Breast epithelium (tissue), 4 donors: Measurements from ENCODE around the gene ARHGEF7. TPM values are rescaled to one million over a fixed set of nuclear protein-coding genes. Genes with fewer than 3 reads are reported as not detected.

Experiments used
- DNase-seq, 2 donors: peaks; one replicate each; pipeline ENCODE4 v3.0.0-alpha.2; 2019; ENCODE audit warnings: low spot score in 2 of 2
- H3K27ac ChIP-seq, 2 donors: fragments of 200-600 bp; sonication (generic) in 1 of 2; one replicate each; pipeline ENCODE4 v1.5.1; 2016 to 2019; ENCODE audit warnings: mild to moderate bottlenecking in 1 of 2
- H3K27me3 ChIP-seq, 2 donors: fragments of 200-600 bp; sonication (generic) in 1 of 2; one replicate each; pipeline versions ENCODE4 v1.5.1 to v1.6.0; 2017 to 2019; ENCODE audit warnings: control low read depth in 1 of 2, mild to moderate bottlenecking in 1 of 2
- H3K36me3 ChIP-seq: fragments of 200-600 bp; one replicate; pipeline ENCODE4 v1.5.1; 2019
- H3K4me1 ChIP-seq, 2 donors: fragments of 200-600 bp; sonication (generic); one replicate each; pipeline ENCODE4 v1.5.1; 2016 to 2019; ENCODE audit warnings: control low read depth in 1 of 2
- H3K4me3 ChIP-seq, 3 donors: fragments of 200-600 bp; sonication (generic); 1 replicate in 2 of 3; 2 replicates in 1 of 3; pipeline ENCODE4 v1.5.1; 2016 to 2019; ENCODE audit warnings: mild to moderate bottlenecking in 3 of 3, moderate library complexity in 2 of 3
- H3K9me3 ChIP-seq, 2 donors: fragments of 200-600 bp; sonication (generic) in 1 of 2; one replicate each; pipeline ENCODE4 v1.5.1; 2016 to 2019; ENCODE audit warnings: control low read depth in 1 of 2
- CTCF ChIP-seq, 3 donors: fragments of 450-650 bp; IDR thresholded peaks; one replicate each; pipeline ENCODE4 v1.5.1; 2016 to 2017; ENCODE audit warnings: antibody characterized with exemption in 3 of 3, mild to moderate bottlenecking in 3 of 3, moderate library complexity in 3 of 3
- POLR2A ChIP-seq: fragments of 450-650 bp; IDR thresholded peaks from one replicate; pipeline ENCODE4 v1.6.1; 2016; ENCODE audit warnings: antibody characterized with exemption, mild to moderate bottlenecking, moderate library complexity
- POLR2AphosphoS5 ChIP-seq, 3 donors: sonication (generic); formaldehyde crosslinking; IDR thresholded peaks; one replicate each; pipeline ENCODE4 v1.6.1; 2017; ENCODE audit warnings: antibody characterized with exemption in 3 of 3
- intact Hi-C: fragments of 100-400 bp; cut with DNase I; formaldehyde crosslinking; loops from one replicate; pipeline ENCODE4 v1.15.1; 2023; ENCODE audit warnings: low total_unique reads
- total RNA-seq, 3 donors: library from RNA; depleted of rRNA; stranded (reverse); fragments of >200 nt; gene quantifications; one replicate each; pipeline ENCODE4 v1.1.0, GENCODE V29; 2016

ARHGEF7 gene
- total RNA-seq, 3 donors from 2014 or later: 79.6 to 92.0 (median 85.5) TPM

- Histone ChIP-seq H3K9me3 (no peaks in the 10 kb centered on the region), H3K4me1 (no peaks in the 10 kb centered on the region), H3K27ac (no peak overlapping the region), H3K27me3 (no peaks in the 10 kb centered on the region), H3K36me3 (no peaks in the 10 kb centered on the region), H3K4me3 (no peak overlapping the region)
- no peak for DNase-seq
- TF ChIP-seq POLR2AphosphoS5 (IDR thresholded peaks at IDR 0.05) (no peak), POLR2A (no peak), CTCF (IDR thresholded peaks at IDR 0.05) (no peak)
- intact Hi-C loops: no loop called here
Measured at GRCh38 chr13:111284565-111284964, 169.5 kb downstream of the ARHGEF7 start.

GRCh38 chr13:111286162-111286561 is 171.1 kb downstream of the ARHGEF7 start:
- Histone ChIP-seq H3K27me3 (no peaks in the 10 kb centered on the region), H3K4me1 (no peaks in the 10 kb centered on the region), H3K27ac (no peak overlapping the region), H3K4me3 (no peak overlapping the region), H3K9me3 (no peaks in the 10 kb centered on the region), H3K36me3 (no peaks in the 10 kb centered on the region)
- TF ChIP-seq CTCF (IDR thresholded peaks at IDR 0.05): no peak
- TF ChIP-seq POLR2A: no peak
- no peak for TF ChIP-seq POLR2AphosphoS5 (IDR thresholded peaks at IDR 0.05)
- no peak for DNase-seq
- intact Hi-C loops: no loop called here

GRCh38 chr13:111286749-111287148 is 171.6 kb downstream of the ARHGEF7 start:
- no peaks in the 10 kb centered on the region for H3K36me3 ChIP-seq
- no peaks in the 10 kb centered on the region for H3K27me3 ChIP-seq
- no peaks in the 10 kb centered on the region for H3K4me1 ChIP-seq
- H3K27ac ChIP-seq: no peak overlapping the region
- TF ChIP-seq CTCF (IDR thresholded peaks at IDR 0.05): no peak
- no peak for TF ChIP-seq POLR2AphosphoS5 (IDR thresholded peaks at IDR 0.05)
- no peak for TF ChIP-seq POLR2A
- no peak for DNase-seq
- H3K9me3 ChIP-seq: no peaks in the 10 kb centered on the region
- intact Hi-C loops: no loop called here
- H3K4me3 ChIP-seq: no peak overlapping the region

- Histone ChIP-seq H3K27ac (no peak overlapping the region), H3K4me1 (no peaks in the 10 kb centered on the region), H3K9me3 (no peaks in the 10 kb centered on the region), H3K27me3 (no peaks in the 10 kb centered on the region), H3K4me3 (no peak overlapping the region), H3K36me3 (no peaks in the 10 kb centered on the region)
- intact Hi-C loops: no loop called here
- DNase-seq: no peak
- TF ChIP-seq CTCF (IDR thresholded peaks at IDR 0.05): no peak
- no peak for TF ChIP-seq POLR2AphosphoS5 (IDR thresholded peaks at IDR 0.05)
- TF ChIP-seq POLR2A: no peak
Measured at GRCh38 chr13:111287201-111287600, 172.1 kb downstream of the ARHGEF7 start.

- intact Hi-C loops: no loop called here
- Histone ChIP-seq H3K27me3 (no peaks in the 10 kb centered on the region), H3K4me3 (no peak overlapping the region), H3K27ac (no peak overlapping the region), H3K4me1 (no peaks in the 10 kb centered on the region), H3K9me3 (no peaks in the 10 kb centered on the region), H3K36me3 (no peaks in the 10 kb centered on the region)
- no peak for DNase-seq
- TF ChIP-seq POLR2A (no peak), CTCF (IDR thresholded peaks at IDR 0.05) (no peak), POLR2AphosphoS5 (IDR thresholded peaks at IDR 0.05) (no peak)
Measured at GRCh38 chr13:111288276-111288675, 173.2 kb downstream of the ARHGEF7 start.
